Nephron progenitor cell (in vitro differentiated cells): Measurements from ENCODE around the gene OXLD1.

ENCODE experiments used
- DNase-seq: peaks from one replicate; pipeline ENCODE4 v3.0.0; 2021
- H3K27ac Mint-ChIP-seq: 2 replicates; pipeline ENCODE4 v1.8.0; 2021; ENCODE audit warnings: mild to moderate bottlenecking, moderate library complexity, mixed read lengths
- H3K27me3 Mint-ChIP-seq: 2 replicates; pipeline ENCODE4 v1.8.0; 2021; ENCODE audit warnings: mild to moderate bottlenecking, low read depth, mixed read lengths; ENCODE audit not compliant: poor library complexity
- H3K36me3 Mint-ChIP-seq: 2 replicates; pipeline ENCODE4 v1.8.0; 2021; ENCODE audit warnings: low read depth, mixed read lengths
- H3K4me1 Mint-ChIP-seq: 2 replicates; pipeline ENCODE4 v1.8.0; 2021; ENCODE audit warnings: mixed read lengths
- H3K4me3 Mint-ChIP-seq: 2 replicates; pipeline ENCODE4 v1.8.0; 2021; ENCODE audit warnings: mild to moderate bottlenecking, moderate library complexity, mixed read lengths
- H3K9me3 Mint-ChIP-seq: 2 replicates; pipeline ENCODE4 v1.8.0; 2021; ENCODE audit warnings: mild to moderate bottlenecking, moderate library complexity, mixed read lengths
- CTCF ChIP-seq: fragments of 200-600 bp; sonication (generic); IDR thresholded peaks from 2 replicates; pipeline ENCODE4 v1.5.0; 2021; ENCODE audit warnings: antibody characterized with exemption

The OXLD1 gene

DNA sequence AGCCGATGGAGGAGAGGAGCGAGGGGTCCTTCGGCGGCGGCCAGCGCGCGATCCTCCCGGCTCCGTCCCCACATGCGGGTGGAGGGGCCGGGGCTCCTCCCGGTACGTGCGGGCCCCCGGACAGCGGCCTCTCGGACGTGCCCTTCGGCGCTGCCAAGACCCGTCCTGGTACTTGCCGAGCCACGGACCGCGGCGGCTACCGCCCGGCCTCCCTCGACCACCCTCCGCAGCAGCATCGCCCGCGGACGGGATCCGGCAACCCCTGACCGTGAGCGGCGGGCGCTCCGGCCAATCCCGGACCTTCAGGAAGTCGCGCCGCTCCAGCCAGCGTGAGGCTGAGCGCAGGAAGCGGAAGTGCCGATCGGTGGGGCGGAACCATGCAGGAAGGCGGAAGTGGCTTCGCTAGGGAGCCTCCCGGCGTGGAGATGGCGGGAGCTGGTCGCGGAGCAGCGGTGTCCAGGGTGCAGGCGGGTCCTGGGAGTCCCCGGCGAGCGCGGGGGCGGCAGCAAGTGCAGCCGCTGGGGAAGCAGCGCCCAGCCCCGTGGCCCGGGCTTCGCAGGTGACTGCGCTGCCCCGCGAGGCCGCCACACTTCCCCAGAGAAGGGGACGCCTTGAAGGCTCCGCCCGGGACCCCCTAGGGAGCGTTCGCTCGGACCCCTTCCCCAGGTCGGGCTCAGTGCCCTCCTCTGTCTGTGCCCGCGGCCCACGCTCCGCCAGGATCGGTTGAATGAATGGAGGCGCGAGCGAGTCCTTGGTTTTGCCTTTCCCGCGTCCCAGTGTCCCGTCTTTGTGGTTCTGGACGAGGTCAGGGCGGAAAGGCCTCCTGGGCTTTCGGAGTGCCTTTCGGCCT is at the start of gene OXLD1, which contains the start of gene CCDC137:
OXLD1 (minus strand) TSS at position 264 of the 850 bp plus-strand sequence; CDS start at position 236, 28 bp downstream.
CCDC137 (plus strand) TSS at position 396 of the 850 bp plus-strand sequence; CDS start at position 426, 30 bp downstream.
- TF ChIP-seq CTCF, result no peak
- Mint-ChIP-seq H3K36me3 (peaks cover 40% of the 10 kb centered on the region), H3K27me3 (no peaks in the 10 kb centered on the region), H3K4me1 (peaks cover 36% of the 10 kb centered on the region), H3K27ac (peak within 1 kb of the TSS; percentile 78), H3K9me3 (no peaks in the 10 kb centered on the region), H3K4me3 (peak within 1 kb of the TSS; percentile 95)
- DNase-seq, result peak; percentile 96

- Mint-ChIP-seq H3K36me3 (no peaks in the 10 kb centered on the region), H3K27ac (no peak overlapping the region), H3K4me3 (no peak overlapping the region), H3K27me3 (peaks cover 18% of the 10 kb centered on the region), H3K4me1 (peaks cover 28% of the 10 kb centered on the region), H3K9me3 (no peaks in the 10 kb centered on the region)
- DNase-seq, result no peak
- TF ChIP-seq CTCF, result no peak
These were observed 48.9 kb upstream of the OXLD1 start for GRCh38 chr17:81715107-81715871.

DNA sequence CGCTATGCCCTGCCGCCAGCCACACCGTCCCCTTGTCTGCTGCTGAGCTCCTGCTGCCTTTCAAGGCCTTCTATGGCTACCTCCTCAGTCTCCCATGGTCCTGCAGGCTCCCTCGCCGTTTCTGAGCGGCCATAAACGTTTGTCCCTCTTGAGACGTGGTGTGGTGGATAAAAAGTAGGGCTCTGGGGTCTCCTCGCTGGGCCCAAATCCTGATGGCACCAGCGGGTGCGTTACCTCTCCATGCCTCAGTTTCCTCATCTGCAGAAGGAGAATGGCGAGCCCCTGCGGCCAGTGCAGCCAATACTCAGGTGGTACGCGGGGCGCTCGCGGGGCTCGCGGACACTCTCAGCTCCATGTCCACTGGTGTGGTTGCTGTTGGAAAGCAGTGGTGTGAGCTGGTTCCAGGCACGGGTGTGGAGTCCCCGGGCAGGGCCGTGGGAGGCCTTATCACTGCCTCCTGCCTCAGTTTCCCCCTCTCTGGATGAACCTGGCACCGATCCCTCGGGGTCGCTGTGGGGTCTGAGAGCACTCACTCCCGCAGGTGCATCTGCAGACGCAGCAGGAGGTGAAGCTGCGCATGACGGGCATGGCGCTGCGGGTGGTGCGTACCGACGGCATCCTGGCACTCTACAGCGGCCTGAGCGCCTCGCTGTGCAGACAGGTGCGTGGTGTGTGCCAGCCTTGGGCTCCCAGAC is 48.2 kb upstream of the OXLD1 start:
- Mint-ChIP-seq H3K27me3 (peaks cover 25% of the 10 kb centered on the region), H3K36me3 (no peaks in the 10 kb centered on the region), H3K4me3 (no peak overlapping the region), H3K4me1 (peaks cover 34% of the 10 kb centered on the region), H3K9me3 (no peaks in the 10 kb centered on the region), H3K27ac (no peak overlapping the region)
- no peak for TF ChIP-seq CTCF
- no peak for DNase-seq

DNA sequence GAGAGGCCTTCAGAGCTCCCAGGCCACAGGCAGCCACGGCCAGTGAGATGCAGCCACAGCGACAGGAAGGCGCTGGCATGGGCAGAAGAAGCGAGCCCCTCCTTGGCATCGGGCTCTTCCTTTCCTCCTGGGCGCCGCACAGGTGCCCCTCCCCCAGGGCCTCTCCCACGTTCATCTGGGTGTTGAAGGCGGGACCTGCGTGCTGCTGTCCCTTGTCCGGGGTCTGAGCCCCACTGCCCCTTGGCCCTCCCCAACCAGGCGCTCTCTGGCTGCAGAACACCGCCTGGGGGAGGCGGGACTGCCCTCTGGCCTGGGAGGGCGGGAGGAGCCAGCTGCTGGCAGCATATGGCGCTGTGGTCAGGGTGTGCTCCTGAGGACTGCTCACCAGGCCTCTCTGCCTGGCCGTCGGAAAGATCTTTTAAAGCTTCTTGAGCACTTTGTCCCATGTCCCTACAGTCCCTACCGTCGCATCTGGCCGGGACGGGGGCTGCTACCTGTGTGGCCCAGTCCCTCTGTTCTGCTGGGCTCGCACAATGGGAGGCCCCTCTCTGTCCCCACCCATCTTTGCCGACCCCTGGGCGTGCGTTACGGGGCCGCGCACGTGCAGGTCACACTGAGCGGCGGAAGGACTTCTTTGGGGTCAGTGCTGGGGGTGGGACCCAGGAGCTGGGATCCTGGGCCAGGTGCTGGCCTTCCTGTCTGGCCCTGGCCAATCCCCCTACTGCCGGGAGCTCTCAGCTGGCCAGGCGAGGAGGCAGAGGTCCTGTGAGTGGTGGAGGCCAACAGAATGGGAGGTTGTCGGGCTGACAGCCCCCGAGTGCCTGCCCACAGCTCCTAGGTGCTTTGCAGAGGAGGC is 47.4 kb upstream of the OXLD1 start:
- no peak for TF ChIP-seq CTCF
- Mint-ChIP-seq H3K4me3 (peak overlapping the region; percentile 88), H3K27ac (no peak overlapping the region), H3K9me3 (no peaks in the 10 kb centered on the region), H3K4me1 (peaks cover 34% of the 10 kb centered on the region), H3K27me3 (peaks cover 26% of the 10 kb centered on the region), H3K36me3 (peaks cover 4% of the 10 kb centered on the region)
- DNase-seq, result peak; percentile 48

GRCh38 chr17:81713004-81713555 is 46.7 kb upstream of the OXLD1 start:
- peaks cover 34% of the 10 kb centered on the region for H3K4me1 Mint-ChIP-seq
- H3K27ac Mint-ChIP-seq, result peak overlapping the region; percentile 16

More at GRCh38 chr17:81713004-81713555, 46.7 kb upstream of the OXLD1 start:
- peak overlapping the region; percentile 88 for H3K4me3 Mint-ChIP-seq
- peaks cover 26% of the 10 kb centered on the region for H3K27me3 Mint-ChIP-seq
- peaks cover 5% of the 10 kb centered on the region for H3K36me3 Mint-ChIP-seq
- DNase-seq, result no peak
- no peaks in the 10 kb centered on the region for H3K9me3 Mint-ChIP-seq
- TF ChIP-seq CTCF, result no peak
